ENCODE measurements around the gene TM2D3.

TM2D3 gene

GRCh38 chr15:101608201-101608600, 44.0 kb downstream of the TM2D3 start:
- DNase-seq: no peak

- DNase-seq: no peak
Observed at GRCh38 chr15:101607108-101607507, 45.1 kb downstream of the TM2D3 start.

- DNase-seq: no peak
Observed at GRCh38 chr15:101604124-101604874, 47.9 kb downstream of the TM2D3 start.

GRCh38 chr15:101602801-101603200, 49.4 kb downstream of the TM2D3 start:
- DNase-seq: no peak

- DNase-seq: no peak
Observed at GRCh38 chr15:101600035-101600434, 52.1 kb downstream of the TM2D3 start.

GRCh38 chr15:101599091-101599490, 53.1 kb downstream of the TM2D3 start:
- no peak for DNase-seq

- no peak for DNase-seq
Observed at GRCh38 chr15:101597360-101597928, 54.7 kb downstream of the TM2D3 start.

GRCh38 chr15:101596633-101597032, 55.5 kb downstream of the TM2D3 start:
- no peak for DNase-seq

Measured in anterior cingulate cortex (tissue), 58 donors.